HG03103 (cell line): ENCODE data around the gene SLCO3A1.

Experiments
- ATAC-seq: cut with Tn5 transposase; IDR thresholded peaks from one replicate; pipeline ENCODE4 v1.9.1; 2021; ENCODE audit warnings: low read depth; ENCODE audit not compliant: unreplicated experiment

The SLCO3A1 gene

GRCh38 chr15:92115834-92116233 lies 262.3 kb downstream of the SLCO3A1 start:
- no peak for ATAC-seq

GRCh38 chr15:92116330-92116729 lies 262.8 kb downstream of the SLCO3A1 start:
- ATAC-seq: no peak

- no peak for ATAC-seq
Observed at GRCh38 chr15:92117261-92117731, 263.8 kb downstream of the SLCO3A1 start.

- no peak for ATAC-seq
Observed at GRCh38 chr15:92118162-92118935, 264.8 kb downstream of the SLCO3A1 start.

DNA sequence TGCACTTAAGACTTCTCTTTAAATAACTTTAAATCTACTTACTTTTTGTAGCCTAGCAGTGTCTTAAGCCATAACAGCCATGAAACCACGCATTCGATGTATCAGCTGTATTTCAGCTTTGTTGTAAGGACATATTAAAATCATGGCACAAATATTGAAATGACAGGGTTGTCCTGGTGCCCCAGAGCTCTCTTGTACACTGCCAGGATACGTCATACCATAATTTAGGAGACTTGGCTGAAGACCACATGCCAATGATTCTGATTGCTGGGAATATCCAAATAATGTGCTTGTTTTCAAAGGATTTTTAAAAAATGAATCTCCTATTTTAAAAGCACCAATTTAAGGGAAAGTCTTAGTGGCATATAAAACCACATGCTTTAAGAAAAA lies 265.4 kb downstream of the SLCO3A1 start:
- no peak for ATAC-seq

- ATAC-seq: no peak
Observed at GRCh38 chr15:92120094-92120795, 266.7 kb downstream of the SLCO3A1 start.

DNA sequence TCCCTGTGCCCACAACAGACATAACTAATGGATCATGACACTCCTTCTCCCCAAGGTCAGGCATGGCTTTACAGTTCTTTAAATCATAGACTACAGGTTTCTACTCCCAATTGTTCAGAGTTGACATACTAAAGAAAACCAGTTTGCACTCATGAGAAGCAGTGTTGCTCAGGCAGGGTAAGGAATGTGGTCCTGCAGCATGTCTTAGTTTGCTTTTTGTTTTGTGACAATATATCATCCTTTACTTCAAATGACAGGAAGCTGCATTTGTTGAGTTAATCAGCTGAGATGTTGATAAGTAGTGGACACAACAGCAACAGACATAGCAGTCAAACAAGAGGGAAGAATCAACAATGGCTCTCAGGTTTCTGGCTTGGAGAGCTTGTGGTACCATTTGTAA lies 267.5 kb downstream of the SLCO3A1 start:
- ATAC-seq: no peak

- no peak for ATAC-seq
Observed at GRCh38 chr15:92122259-92122658, 268.8 kb downstream of the SLCO3A1 start.

- no peak for ATAC-seq
Observed at GRCh38 chr15:92123962-92124656, 270.6 kb downstream of the SLCO3A1 start.

DNA sequence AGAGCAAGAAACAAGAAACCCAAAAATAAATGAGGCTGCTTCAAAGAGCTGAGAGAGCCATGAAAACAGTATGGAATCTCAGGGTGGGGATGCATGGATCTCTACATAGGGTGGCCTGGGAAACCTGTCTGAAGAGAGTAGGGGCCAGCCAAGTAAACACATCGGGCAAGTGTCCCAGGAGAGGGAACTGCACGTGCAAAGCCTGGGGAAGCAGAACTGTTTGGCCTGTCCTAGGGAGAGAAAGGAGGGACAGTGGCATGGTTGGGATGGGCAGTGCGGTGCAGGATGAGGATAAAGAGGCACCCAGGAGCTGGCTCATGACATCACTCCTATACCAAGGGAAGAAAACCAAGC lies 271.1 kb downstream of the SLCO3A1 start:
- ATAC-seq: no peak

- ATAC-seq: no peak
Observed at GRCh38 chr15:92128788-92129187, 275.3 kb downstream of the SLCO3A1 start.

GRCh38 chr15:92130244-92130643 lies 276.7 kb downstream of the SLCO3A1 start:
- ATAC-seq: no peak

- ATAC-seq: no peak
Observed at GRCh38 chr15:92130906-92131305, 277.4 kb downstream of the SLCO3A1 start.

GRCh38 chr15:92132982-92133755 lies 279.7 kb downstream of the SLCO3A1 start:
- ATAC-seq: no peak

DNA sequence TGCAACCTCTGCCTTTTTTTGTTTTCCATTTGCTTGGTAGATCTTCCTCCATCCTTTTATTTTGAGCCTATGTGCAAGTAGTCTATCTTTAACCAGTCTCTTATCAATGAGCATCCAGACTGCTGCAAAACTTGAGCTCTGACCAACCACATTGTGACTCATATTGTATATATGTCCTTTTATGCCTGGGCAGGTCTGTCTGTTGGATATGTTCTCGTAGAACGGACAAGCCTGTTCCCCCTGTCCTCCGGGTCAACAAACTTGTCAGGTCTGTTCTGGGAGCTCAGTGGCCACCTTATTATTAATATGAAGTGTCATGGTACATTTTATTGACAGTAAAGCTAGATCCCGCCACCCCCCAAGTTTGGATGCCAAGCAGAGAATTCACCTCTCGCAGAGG lies 287.3 kb downstream of the SLCO3A1 start:
- no peak for ATAC-seq

DNA sequence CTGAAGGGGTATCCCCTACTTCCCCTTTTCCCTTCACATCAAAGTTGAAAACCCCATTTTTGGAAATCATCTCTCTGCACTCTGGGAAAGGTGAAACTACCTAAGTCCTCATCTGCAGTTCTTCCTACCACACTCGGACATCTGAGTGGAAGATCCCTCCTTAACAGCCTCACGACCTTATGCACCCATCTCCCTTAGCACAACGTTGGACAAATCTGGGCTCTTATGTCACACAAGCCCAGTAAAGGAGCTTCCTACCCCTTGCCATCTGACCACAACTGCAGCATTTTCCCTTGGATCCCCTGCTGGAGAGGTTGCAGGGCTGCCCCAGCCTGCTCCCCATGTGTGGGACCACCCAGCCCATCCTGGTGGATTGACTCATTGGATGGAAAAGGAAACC lies 288.1 kb downstream of the SLCO3A1 start:
- ATAC-seq: no peak

GRCh38 chr15:92142242-92143232 lies 289.0 kb downstream of the SLCO3A1 start:
- ATAC-seq: no peak

GRCh38 chr15:92143765-92144164 lies 290.3 kb downstream of the SLCO3A1 start:
- no peak for ATAC-seq

DNA sequence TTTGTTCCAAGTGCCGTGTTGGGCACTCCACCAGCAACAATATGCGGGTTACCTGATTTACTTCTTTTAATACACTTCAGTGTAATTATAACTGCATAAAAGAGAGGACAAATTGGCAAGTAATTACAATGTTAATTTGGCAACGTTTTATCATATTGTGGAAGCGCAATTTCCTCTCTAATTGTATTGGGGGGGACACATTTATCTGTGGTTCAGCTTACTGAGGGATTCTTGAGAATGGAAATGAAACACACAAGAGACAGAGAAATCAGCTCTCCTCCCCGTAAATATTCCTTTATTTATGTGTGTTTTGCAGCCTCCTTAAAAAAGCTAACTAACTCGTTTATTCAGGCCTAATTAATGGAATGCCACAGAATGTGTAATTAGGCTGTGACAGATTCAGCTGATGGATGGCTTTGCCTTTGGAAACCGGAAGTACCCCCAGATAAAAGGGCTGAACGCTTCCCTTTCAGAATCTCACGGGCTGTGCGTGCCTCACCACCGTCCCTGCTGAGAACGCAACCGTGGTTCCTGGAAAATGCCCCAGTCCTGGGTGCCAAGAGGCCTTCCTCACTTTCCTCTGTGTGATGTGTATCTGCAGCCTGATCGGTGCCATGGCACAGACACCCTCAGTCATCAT lies 293.1 kb downstream of the SLCO3A1 start:
- no peak for ATAC-seq
